Measurements from ENCODE around the gene BCAP31. TPM values are rescaled to one million over a fixed set of nuclear protein-coding genes. Genes with fewer than 3 reads are reported as not detected.
"Not testable (repeated sequence)": the region's sequence is repeated elsewhere in the genome, so short reads cannot be mapped to it uniquely, and the experiment has no call there.

The BCAP31 gene
- total and polyA plus RNA-seq, 2 donors (not counting 1 experiment from before 2014, with no cell fraction given), result 59.5 to 117 TPM

GRCh38 chrX:153706799-153707198 lies 17.4 kb downstream of the BCAP31 start:
- Histone ChIP-seq H4K20me1 (ENCODE audit: control insufficient read depth, insufficient read depth, low read length, poor library complexity, severe bottlenecking) (peaks cover 66% of the 10 kb centered on the region), H3K9ac (ENCODE audit: low read length) (no peak overlapping the region), H3K4me3 (ENCODE audit: control extremely low read depth in 1 of 5, extremely low read depth in 1 of 5, insufficient read depth in 1 of 5, low read depth in 2 of 5, low read length in 4 of 5) (no peak overlapping the region), H3K79me2 (ENCODE audit: control insufficient read depth, insufficient read depth, low read length) (peaks cover 34% of the 10 kb centered on the region), H3K9me3 (ENCODE audit: control extremely low read depth in 1 of 3, control insufficient read depth in 2 of 3, insufficient read depth in 1 of 3, low read length in 2 of 3) (no peaks in the 10 kb centered on the region), H3K4me2 (replicated peaks; ENCODE audit: low read depth, low read length, poor library complexity, severe bottlenecking) (no peak overlapping the region), H3K4me1 (ENCODE audit: control insufficient read depth in 2 of 2, insufficient read depth in 2 of 2, low read length in 2 of 2) (no peaks in the 10 kb centered on the region), H3K27me3 (replicated peaks in 1 of 4; ENCODE audit: control extremely low read depth in 1 of 4, control insufficient read depth in 3 of 4, insufficient read depth in 4 of 4, low read length in 3 of 4) (no peaks in the 10 kb centered on the region), H3K36me3 (replicated peaks in 1 of 2; ENCODE audit: control extremely low read depth in 1 of 2, control insufficient read depth in 1 of 2, extremely low read depth in 1 of 2, insufficient read depth in 2 of 2, low read length in 1 of 2) (peaks cover 0 to 23% of the 10 kb centered on the region in 2 experiments), H2AFZ (ENCODE audit: insufficient read depth, low read depth, low read length, poor library complexity, severe bottlenecking) (no peak overlapping the region), H3K27ac (ENCODE audit: low read length in 2 of 2) (no peak overlapping the region)
- Mint-ChIP-seq H3K9me3 (ENCODE audit: insufficient read depth) (no peaks in the 10 kb centered on the region), H3K27ac (no peak overlapping the region), H3K27me3 (no peaks in the 10 kb centered on the region), H3K4me3 (no peak overlapping the region), H3K4me1 (no peaks in the 10 kb centered on the region)
- POLR2A ChIA-PET, result no interaction called here
- CTCF ChIA-PET, result interaction anchor here (1.3 kb wide), 1 partner anchor 253 kb away, joined by 3 read pairs; no protein-coding TSS in a partner anchor
- TF ChIP-seq, protein P1, sequence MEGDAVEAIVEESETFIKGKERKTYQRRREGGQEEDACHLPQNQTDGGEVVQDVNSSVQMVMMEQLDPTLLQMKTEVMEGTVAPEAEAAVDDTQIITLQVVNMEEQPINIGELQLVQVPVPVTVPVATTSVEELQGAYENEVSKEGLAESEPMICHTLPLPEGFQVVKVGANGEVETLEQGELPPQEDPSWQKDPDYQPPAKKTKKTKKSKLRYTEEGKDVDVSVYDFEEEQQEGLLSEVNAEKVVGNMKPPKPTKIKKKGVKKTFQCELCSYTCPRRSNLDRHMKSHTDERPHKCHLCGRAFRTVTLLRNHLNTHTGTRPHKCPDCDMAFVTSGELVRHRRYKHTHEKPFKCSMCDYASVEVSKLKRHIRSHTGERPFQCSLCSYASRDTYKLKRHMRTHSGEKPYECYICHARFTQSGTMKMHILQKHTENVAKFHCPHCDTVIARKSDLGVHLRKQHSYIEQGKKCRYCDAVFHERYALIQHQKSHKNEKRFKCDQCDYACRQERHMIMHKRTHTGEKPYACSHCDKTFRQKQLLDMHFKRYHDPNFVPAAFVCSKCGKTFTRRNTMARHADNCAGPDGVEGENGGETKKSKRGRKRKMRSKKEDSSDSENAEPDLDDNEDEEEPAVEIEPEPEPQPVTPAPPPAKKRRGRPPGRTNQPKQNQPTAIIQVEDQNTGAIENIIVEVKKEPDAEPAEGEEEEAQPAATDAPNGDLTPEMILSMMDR (IDR thresholded peaks at IDR 0.05), result no peak
- intact Hi-C loops (cut with micrococcal nuclease), result no loop called here
- ATAC-seq (ENCODE audit: low read depth) (no peak), DNase-seq (no peak)
- WGBS (ENCODE audit: insufficient coverage), result 98% methylated on average over 8 of the region's 9 CpGs

DNA sequence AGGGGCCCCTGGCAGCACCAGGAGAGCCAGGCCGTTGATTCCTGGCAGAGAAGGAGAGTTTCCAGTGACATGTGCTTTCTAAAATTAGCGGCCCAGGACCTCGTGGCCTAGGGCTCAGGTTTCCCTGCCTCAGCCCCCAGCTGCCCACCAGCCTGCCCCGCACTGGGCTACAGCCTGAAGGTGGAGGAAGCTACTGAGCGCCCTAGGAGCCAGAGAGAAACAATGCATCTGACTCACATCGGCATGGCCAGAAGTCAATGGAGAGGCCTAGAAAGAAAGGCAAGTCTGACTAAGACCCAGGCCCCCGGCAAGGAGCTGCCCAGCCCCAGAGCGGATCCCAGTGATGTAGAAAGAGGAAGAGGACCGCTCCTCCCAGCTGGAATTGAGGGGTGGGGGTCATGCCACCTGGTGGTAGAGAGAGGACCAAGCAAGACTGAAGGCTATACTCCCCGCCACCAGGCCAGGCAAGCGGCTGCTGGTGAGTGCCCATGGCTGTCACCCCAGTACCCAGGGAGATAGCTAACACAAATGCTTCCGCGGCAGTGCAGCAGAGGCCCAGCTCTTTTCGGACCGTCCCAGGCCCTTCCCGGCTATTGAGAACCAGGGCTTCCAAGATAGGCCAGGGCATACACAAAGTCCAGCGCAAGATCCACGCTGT lies 18.7 kb downstream of the BCAP31 start:
- ATAC-seq (ENCODE audit: low read depth); H3K9me3 ChIP-seq (ENCODE audit: control extremely low read depth in 1 of 3, control insufficient read depth in 2 of 3, insufficient read depth in 1 of 3, low read length in 2 of 3); intact Hi-C loops (cut with micrococcal nuclease); H3K9me3 Mint-ChIP-seq (ENCODE audit: insufficient read depth); H3K27ac Mint-ChIP-seq; H3K4me3 Mint-ChIP-seq; H2AFZ ChIP-seq (ENCODE audit: insufficient read depth, low read depth, low read length, poor library complexity, severe bottlenecking); H3K27me3 Mint-ChIP-seq; H3K4me1 ChIP-seq (ENCODE audit: control insufficient read depth in 2 of 2, insufficient read depth in 2 of 2, low read length in 2 of 2); H3K4me2 ChIP-seq (replicated peaks; ENCODE audit: low read depth, low read length, poor library complexity, severe bottlenecking); CTCF ChIA-PET; H3K4me1 Mint-ChIP-seq; H3K9ac ChIP-seq (ENCODE audit: low read length); H3K27me3 ChIP-seq (replicated peaks in 1 of 4; ENCODE audit: control extremely low read depth in 1 of 4, control insufficient read depth in 3 of 4, insufficient read depth in 4 of 4, low read length in 3 of 4); H3K27ac ChIP-seq (ENCODE audit: low read length in 2 of 2); POLR2A ChIA-PET; DNase-seq; H3K4me3 ChIP-seq (ENCODE audit: control extremely low read depth in 1 of 5, extremely low read depth in 1 of 5, insufficient read depth in 1 of 5, low read depth in 2 of 5, low read length in 4 of 5): not testable (repeated sequence)
- Histone ChIP-seq H3K36me3 (replicated peaks in 1 of 2; ENCODE audit: control extremely low read depth in 1 of 2, control insufficient read depth in 1 of 2, extremely low read depth in 1 of 2, insufficient read depth in 2 of 2, low read length in 1 of 2) (peaks cover 0 to 29% of the 10 kb centered on the region in 2 experiments), H4K20me1 (ENCODE audit: control insufficient read depth, insufficient read depth, low read length, poor library complexity, severe bottlenecking) (peaks cover 63% of the 10 kb centered on the region), H3K79me2 (ENCODE audit: control insufficient read depth, insufficient read depth, low read length) (peaks cover 22% of the 10 kb centered on the region)
- 96% methylated on average over 16 of the region's 18 CpGs for WGBS (ENCODE audit: insufficient coverage)

DNA sequence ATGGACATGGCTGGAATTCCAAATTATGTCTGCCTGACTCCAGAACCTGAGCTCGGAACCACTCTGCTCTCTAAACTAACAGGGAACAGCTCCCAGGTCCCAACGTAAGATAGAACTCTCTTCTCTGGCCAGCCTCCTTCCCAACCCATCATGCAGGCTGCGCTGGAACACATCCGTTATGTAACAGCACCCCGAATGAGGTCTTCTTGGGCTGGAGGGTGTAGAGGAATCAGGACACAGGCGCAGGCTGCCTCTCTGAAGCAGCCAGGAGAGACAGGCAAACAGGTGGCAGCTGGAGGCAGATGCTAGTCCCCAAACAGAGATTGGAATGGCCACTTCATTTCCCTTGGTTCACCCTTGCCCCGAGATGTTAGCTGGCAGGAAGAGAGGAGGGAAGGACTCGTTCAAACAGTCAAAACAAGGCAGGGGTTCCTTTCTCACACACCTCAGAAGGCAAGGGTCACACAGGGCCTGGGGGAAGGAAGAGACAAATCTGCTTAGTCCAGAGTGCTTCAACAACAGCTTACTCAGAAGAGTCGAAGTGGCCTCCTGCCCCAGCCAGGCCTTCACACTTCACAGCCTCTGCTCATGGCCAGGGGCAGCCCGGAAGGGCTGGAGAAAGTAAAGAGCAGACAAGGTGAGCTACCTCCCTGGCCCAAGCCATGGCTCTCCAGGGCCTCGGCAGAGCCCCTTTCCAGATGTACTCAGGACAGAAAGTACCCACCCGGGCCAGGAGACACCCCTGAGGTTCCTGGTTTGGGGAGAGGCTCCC lies 19.4 kb downstream of the BCAP31 start:
- H3K27me3 Mint-ChIP-seq; H3K4me1 Mint-ChIP-seq; intact Hi-C loops (cut with micrococcal nuclease); CTCF ChIA-PET; H3K27me3 ChIP-seq (replicated peaks in 1 of 4; ENCODE audit: control extremely low read depth in 1 of 4, control insufficient read depth in 3 of 4, insufficient read depth in 4 of 4, low read length in 3 of 4); H3K4me3 Mint-ChIP-seq; H3K9me3 ChIP-seq (ENCODE audit: control extremely low read depth in 1 of 3, control insufficient read depth in 2 of 3, insufficient read depth in 1 of 3, low read length in 2 of 3); H2AFZ ChIP-seq (ENCODE audit: insufficient read depth, low read depth, low read length, poor library complexity, severe bottlenecking); H3K4me2 ChIP-seq (replicated peaks; ENCODE audit: low read depth, low read length, poor library complexity, severe bottlenecking); DNase-seq; ATAC-seq (ENCODE audit: low read depth); H3K27ac Mint-ChIP-seq; POLR2A ChIA-PET; H3K27ac ChIP-seq (ENCODE audit: low read length in 2 of 2); H3K9me3 Mint-ChIP-seq (ENCODE audit: insufficient read depth); H3K4me1 ChIP-seq (ENCODE audit: control insufficient read depth in 2 of 2, insufficient read depth in 2 of 2, low read length in 2 of 2); H3K4me3 ChIP-seq (ENCODE audit: control extremely low read depth in 1 of 5, extremely low read depth in 1 of 5, insufficient read depth in 1 of 5, low read depth in 2 of 5, low read length in 4 of 5); H3K9ac ChIP-seq (ENCODE audit: low read length): not testable (repeated sequence)
- Histone ChIP-seq H4K20me1 (ENCODE audit: control insufficient read depth, insufficient read depth, low read length, poor library complexity, severe bottlenecking) (peaks cover 56% of the 10 kb centered on the region), H3K79me2 (ENCODE audit: control insufficient read depth, insufficient read depth, low read length) (peaks cover 16% of the 10 kb centered on the region), H3K36me3 (replicated peaks in 1 of 2; ENCODE audit: control extremely low read depth in 1 of 2, control insufficient read depth in 1 of 2, extremely low read depth in 1 of 2, insufficient read depth in 2 of 2, low read length in 1 of 2) (peaks cover 0 to 26% of the 10 kb centered on the region in 2 experiments)
- WGBS (ENCODE audit: insufficient coverage), result 100% methylated on average over 2 of the region's 12 CpGs
